Hepatocyte (in vitro differentiated cells): ENCODE measurements around the gene APC2. TPM values are rescaled to one million over a fixed set of nuclear protein-coding genes. Genes with fewer than 3 reads are reported as not detected.
"Not testable (repeated sequence)": the region's sequence is repeated elsewhere in the genome, so short reads cannot be mapped to it uniquely, and the experiment has no call there.

Experiments
- DNase-seq: peaks from one replicate; pipeline ENCODE4 v3.0.0-alpha.2; 2016; ENCODE audit warnings: low spot score
- H2AFZ ChIP-seq: fragments of 200-600 bp; sonication (generic); 2 replicates; pipeline ENCODE4 v1.6.0; 2016; ENCODE audit warnings: antibody characterized with exemption, mild to moderate bottlenecking
- H3K27ac ChIP-seq: fragments of 200-600 bp; sonication (generic); 2 replicates; pipeline ENCODE4 v1.5.1; 2016; ENCODE audit warnings: mild to moderate bottlenecking
- H3K27me3 ChIP-seq: fragments of 200-600 bp; sonication (generic); 2 replicates; pipeline ENCODE4 v1.6.1; 2016
- H3K36me3 ChIP-seq: fragments of 200-600 bp; sonication (generic); replicated peaks from 2 replicates; pipeline ENCODE4 v1.5.1; 2016; ENCODE audit warnings: low read depth; ENCODE audit not compliant: insufficient read depth
- H3K4me1 ChIP-seq: fragments of 200-600 bp; sonication (generic); 2 replicates; pipeline ENCODE4 v1.5.1; 2016; ENCODE audit warnings: mild to moderate bottlenecking, moderate library complexity; ENCODE audit not compliant: insufficient read depth
- H3K4me2 ChIP-seq: fragments of 200-600 bp; sonication (generic); 2 replicates; pipeline ENCODE4 v1.6.0; 2016
- H3K4me3 ChIP-seq: fragments of 200-600 bp; sonication (generic); 2 replicates; pipeline ENCODE4 v1.5.1; 2016; ENCODE audit warnings: mild to moderate bottlenecking
- H3K79me2 ChIP-seq: fragments of 200-600 bp; sonication (generic); 2 replicates; pipeline ENCODE4 v1.6.0; 2017; ENCODE audit warnings: mild to moderate bottlenecking
- H3K9me2 ChIP-seq: fragments of 200-600 bp; sonication (generic); replicated peaks from 2 replicates; pipeline ENCODE4 v1.6.0; 2017; ENCODE audit warnings: mild to moderate bottlenecking; ENCODE audit not compliant: insufficient read depth
- H3K9me3 ChIP-seq: fragments of 200-600 bp; sonication (generic); 2 replicates; pipeline ENCODE4 v1.5.1; 2016; ENCODE audit warnings: low read depth, mild to moderate bottlenecking
- H4K20me1 ChIP-seq: fragments of 200-600 bp; sonication (generic); 2 replicates; pipeline ENCODE4 v1.6.0; 2016; ENCODE audit warnings: mild to moderate bottlenecking; ENCODE audit not compliant: insufficient read depth, poor library complexity, severe bottlenecking
- EZH2 ChIP-seq: fragments of 200-600 bp; sonication (generic); IDR thresholded peaks from 2 replicates; pipeline ENCODE4 v1.6.1; 2016; ENCODE audit warnings: antibody characterized with exemption, mild to moderate bottlenecking, borderline replicate concordance
- EZH2phosphoT487 ChIP-seq: fragments of 200-600 bp; sonication (generic); IDR thresholded peaks from one replicate; pipeline ENCODE4 v1.6.1; 2018; ENCODE audit warnings: antibody characterized with exemption, mild to moderate bottlenecking, low read depth, moderate library complexity; ENCODE audit not compliant: unreplicated experiment, severe bottlenecking
- WGBS: methylation state at CpG from one replicate; pipeline ENCODE4 v1.1.6; 2016; ENCODE audit warnings: low lambda C conversion rate; ENCODE audit errors: missing lambda C conversion rate; 5-methylcytosine and 5-hydroxymethylcytosine counted together
- polyA plus RNA-seq: library from polyadenylated mRNA; unstranded; fragments of >200 nt; fragmentation: Nextera tagmentation; extraction: Ambion mirVana; gene quantifications from 2 replicates; pipeline ENCODE4 v1.2.1, GENCODE V29; 2016
- total RNA-seq: library from RNA; depleted of rRNA; stranded (reverse); fragments of >200 nt; gene quantifications from 2 replicates; pipeline ENCODE4 v1.2.3, GENCODE V29; 2014
- TF ChIP-seq, protein P1 (sequence below): fragments of 200-600 bp; sonication (generic); IDR thresholded peaks from 2 replicates; pipeline ENCODE4 v1.5.1; 2016; ENCODE audit warnings: antibody characterized with exemption, mild to moderate bottlenecking; ENCODE audit not compliant: poor library complexity

APC2 gene
- total and polyA plus RNA-seq, 2 experiments from 2014 or later: 0.36 to 1.2 TPM

DNA sequence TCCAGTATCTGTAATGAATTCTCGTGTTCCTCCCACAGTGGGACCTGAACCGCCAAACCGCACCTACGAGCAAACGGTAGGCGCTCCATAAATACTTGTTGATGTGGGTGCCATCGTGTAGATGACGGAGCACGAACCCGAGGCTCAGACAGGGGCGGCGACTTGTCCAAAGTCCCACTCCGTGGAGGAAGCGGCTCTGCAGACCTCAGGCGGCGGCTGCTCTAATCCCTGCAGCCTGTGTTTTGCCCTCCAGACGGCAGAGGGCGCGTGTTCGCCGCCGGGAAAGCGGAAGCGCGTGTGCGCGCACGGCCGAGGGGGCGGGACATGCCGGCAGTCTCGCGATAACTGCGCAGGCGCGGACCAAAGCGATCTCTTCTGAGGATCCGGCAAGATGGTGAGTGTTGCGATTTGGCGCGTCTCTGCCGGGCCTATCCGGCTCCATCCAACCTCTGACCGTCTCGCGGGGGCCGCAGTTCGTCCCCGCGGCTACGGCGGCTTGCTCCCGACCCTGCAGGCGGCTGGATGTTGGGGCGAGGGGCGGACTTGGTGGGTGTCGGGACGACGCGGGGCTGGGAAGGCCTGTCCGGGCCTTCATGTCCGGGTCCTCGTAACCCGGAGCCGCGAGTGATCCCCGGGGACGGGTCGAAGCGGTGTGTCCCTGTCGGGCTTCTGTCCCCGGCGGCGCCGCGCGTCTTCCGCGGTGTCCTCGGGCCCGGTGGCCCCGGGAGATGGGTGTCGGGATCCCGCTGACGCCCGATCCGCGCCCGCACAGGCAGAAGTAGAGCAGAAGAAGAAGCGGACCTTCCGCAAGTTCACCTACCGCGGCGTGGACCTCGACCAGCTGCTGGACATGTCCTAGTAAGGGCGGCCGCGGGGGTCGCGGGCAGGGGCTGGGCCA, 11.6 kb upstream of the APC2 start, which contains the start of gene RPS15:
Gene RPS15 (plus strand): TSS at position 362 of the 898 bp plus-strand sequence. CDS start 30 bp downstream, at position 392.
- peak within 1 kb of the TSS; percentile 98 for H3K4me2 ChIP-seq
- H3K27ac ChIP-seq: peak within 1 kb of the TSS; percentile 95
- no peaks in the 10 kb centered on the region for H3K9me3 ChIP-seq
- 2% methylated on average over 98 of the region's 100 CpGs for WGBS
- H2AFZ ChIP-seq: peak within 1 kb of the TSS; percentile 22
- no peaks in the 10 kb centered on the region for H3K9me2 ChIP-seq
- peaks cover 28% of the 10 kb centered on the region for H3K79me2 ChIP-seq
- H3K4me3 ChIP-seq: peak within 1 kb of the TSS; percentile 59
- H3K4me1 ChIP-seq: peaks cover 5% of the 10 kb centered on the region
- DNase-seq: peak; percentile 98
- peaks cover 41% of the 10 kb centered on the region for H4K20me1 ChIP-seq
- TF ChIP-seq EZH2 (no peak), EZH2phosphoT487 (no peak)
- TF ChIP-seq, protein P1, sequence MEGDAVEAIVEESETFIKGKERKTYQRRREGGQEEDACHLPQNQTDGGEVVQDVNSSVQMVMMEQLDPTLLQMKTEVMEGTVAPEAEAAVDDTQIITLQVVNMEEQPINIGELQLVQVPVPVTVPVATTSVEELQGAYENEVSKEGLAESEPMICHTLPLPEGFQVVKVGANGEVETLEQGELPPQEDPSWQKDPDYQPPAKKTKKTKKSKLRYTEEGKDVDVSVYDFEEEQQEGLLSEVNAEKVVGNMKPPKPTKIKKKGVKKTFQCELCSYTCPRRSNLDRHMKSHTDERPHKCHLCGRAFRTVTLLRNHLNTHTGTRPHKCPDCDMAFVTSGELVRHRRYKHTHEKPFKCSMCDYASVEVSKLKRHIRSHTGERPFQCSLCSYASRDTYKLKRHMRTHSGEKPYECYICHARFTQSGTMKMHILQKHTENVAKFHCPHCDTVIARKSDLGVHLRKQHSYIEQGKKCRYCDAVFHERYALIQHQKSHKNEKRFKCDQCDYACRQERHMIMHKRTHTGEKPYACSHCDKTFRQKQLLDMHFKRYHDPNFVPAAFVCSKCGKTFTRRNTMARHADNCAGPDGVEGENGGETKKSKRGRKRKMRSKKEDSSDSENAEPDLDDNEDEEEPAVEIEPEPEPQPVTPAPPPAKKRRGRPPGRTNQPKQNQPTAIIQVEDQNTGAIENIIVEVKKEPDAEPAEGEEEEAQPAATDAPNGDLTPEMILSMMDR: peak; percentile 95
- no peaks in the 10 kb centered on the region for H3K27me3 ChIP-seq
- no peaks in the 10 kb centered on the region for H3K36me3 ChIP-seq

DNA sequence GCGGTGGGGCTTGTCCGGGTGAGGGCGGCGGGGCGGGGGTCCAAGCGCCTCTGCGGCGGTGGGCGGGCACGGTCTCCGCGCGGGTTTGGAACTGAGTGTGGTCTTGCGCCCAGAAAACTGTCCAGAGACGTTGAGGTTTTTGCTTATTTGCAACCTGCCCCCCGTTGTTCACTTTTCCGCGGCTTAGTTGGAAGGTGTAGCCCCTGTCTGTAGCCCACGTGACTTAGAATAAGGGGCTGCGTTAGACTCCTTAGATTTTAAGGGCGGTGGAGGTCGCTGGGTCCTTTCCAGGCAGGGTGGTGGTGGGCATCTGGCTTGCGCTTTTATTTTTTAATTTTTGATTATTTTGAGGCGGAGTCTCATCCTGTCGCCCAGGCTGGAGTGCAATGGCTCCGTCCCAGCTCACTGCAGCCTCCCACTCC, 11.0 kb upstream of the APC2 start:
- TF ChIP-seq EZH2phosphoT487: no peak
- TF ChIP-seq, protein P1: no peak
- TF ChIP-seq EZH2: no peak
- 3% methylated on average over 14 of the region's 26 CpGs for WGBS
- no peaks in the 10 kb centered on the region for H3K27me3 ChIP-seq
- H3K36me3 ChIP-seq: no peaks in the 10 kb centered on the region
- peaks cover 28% of the 10 kb centered on the region for H3K79me2 ChIP-seq
- peak; percentile 39 for DNase-seq
- H4K20me1 ChIP-seq: peaks cover 41% of the 10 kb centered on the region
- H3K4me3 ChIP-seq: peak overlapping the region; percentile 59
- H2AFZ ChIP-seq: no peak overlapping the region
- peak overlapping the region; percentile 95 for H3K27ac ChIP-seq
- H3K9me2 ChIP-seq: no peaks in the 10 kb centered on the region
- peak overlapping the region; percentile 98 for H3K4me2 ChIP-seq
- H3K4me1 ChIP-seq: peaks cover 9% of the 10 kb centered on the region
- H3K9me3 ChIP-seq: no peaks in the 10 kb centered on the region

DNA sequence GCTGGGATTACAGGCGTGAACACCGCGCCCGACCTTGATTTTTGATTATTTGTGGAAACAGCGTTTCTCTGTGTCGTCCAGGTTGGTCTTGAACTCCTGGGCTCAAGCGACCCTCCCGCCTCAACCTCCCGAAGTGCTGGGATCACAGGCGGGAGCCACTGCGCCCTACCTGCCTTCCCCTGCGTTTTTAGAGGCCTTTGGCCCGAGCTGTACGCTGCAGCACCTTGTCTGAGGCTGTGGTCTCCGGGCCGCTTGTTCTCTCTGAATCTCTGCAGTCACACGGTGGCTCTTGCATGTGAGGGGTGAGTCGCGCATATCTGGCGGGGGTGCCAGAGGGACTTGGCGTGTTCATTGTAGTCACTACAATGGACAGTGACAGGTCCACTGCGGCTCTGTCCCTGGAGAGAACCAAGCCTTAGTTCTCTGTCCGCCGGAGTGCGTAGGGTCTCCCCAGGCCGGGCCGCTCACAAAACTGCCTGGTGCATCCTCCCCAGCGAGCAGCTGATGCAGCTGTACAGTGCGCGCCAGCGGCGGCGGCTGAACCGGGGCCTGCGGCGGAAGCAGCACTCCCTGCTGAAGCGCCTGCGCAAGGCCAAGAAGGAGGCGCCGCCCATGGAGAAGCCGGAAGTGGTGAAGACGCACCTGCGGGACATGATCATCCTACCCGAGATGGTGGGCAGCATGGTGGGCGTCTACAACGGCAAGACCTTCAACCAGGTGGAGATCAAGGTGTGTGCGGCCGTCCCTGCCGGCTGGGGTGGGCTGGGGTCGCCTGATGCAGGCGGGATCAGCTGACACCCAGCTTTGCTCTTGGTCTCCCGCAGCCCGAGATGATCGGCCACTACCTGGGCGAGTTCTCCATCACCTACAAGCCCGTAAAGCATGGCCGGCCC, 10.2 kb upstream of the APC2 start:
- Histone ChIP-seq H3K79me2 (peaks cover 28% of the 10 kb centered on the region), H3K4me3 (peak overlapping the region; percentile 59), H3K4me2 (peak overlapping the region; percentile 98), H4K20me1 (peaks cover 41% of the 10 kb centered on the region), H3K4me1 (peaks cover 14% of the 10 kb centered on the region)
- not testable (repeated sequence) for H3K27ac ChIP-seq, H3K9me3 ChIP-seq, H3K9me2 ChIP-seq, H3K27me3 ChIP-seq, H2AFZ ChIP-seq, DNase-seq, H3K36me3 ChIP-seq
- WGBS: 85% methylated on average over 57 of the region's 57 CpGs
